Neural cell (in vitro differentiated cells): ENCODE measurements around the gene ZIC4.

Source experiments
- EP300 ChIP-seq: fragments of 450-650 bp; conservative IDR thresholded peaks from 2 replicates; pipeline ENCODE4 v1.6.1; 2014; ENCODE audit warnings: antibody characterized with exemption, mild to moderate bottlenecking, moderate library complexity; ENCODE audit not compliant: poor library complexity, severe bottlenecking
- EZH2 ChIP-seq: fragments of 200-600, 300-800 bp; shearing (Covaris generic), sonication (generic); IDR thresholded peaks from 2 replicates; pipeline ENCODE4 v1.6.1; 2014; ENCODE audit warnings: antibody characterized with exemption, low read length, borderline replicate concordance, mild to moderate bottlenecking; ENCODE audit not compliant: insufficient read depth, poor library complexity, severe bottlenecking
- POLR2AphosphoS5 ChIP-seq: IDR thresholded peaks from 2 replicates; pipeline ENCODE4 v1.6.1; 2012
- RAD21 ChIP-seq: fragments of 450-650 bp; conservative IDR thresholded peaks from 2 replicates; pipeline ENCODE4 v1.6.1; 2014; ENCODE audit warnings: antibody characterized with exemption, mild to moderate bottlenecking, moderate library complexity
- SMC3 ChIP-seq: fragments of 450-650 bp; conservative IDR thresholded peaks from 2 replicates; pipeline ENCODE4 v1.6.1; 2014; ENCODE audit warnings: antibody characterized with exemption, mild to moderate bottlenecking, moderate library complexity; ENCODE audit not compliant: poor library complexity
- TAF1 ChIP-seq: IDR thresholded peaks from 2 replicates; pipeline ENCODE4 v1.6.1; 2012; ENCODE audit warnings: low read depth
- TF ChIP-seq, protein P1 (sequence below): fragments of 450-650 bp; IDR thresholded peaks from 2 replicates; pipeline ENCODE4 v1.5.1; 2014; ENCODE audit warnings: antibody characterized with exemption, mild to moderate bottlenecking, moderate library complexity; ENCODE audit not compliant: poor library complexity, severe bottlenecking
- TF ChIP-seq, protein P2 (sequence below): IDR thresholded peaks from 2 replicates; pipeline ENCODE4 v1.6.1; 2012; ENCODE audit warnings: borderline replicate concordance

DNA sequence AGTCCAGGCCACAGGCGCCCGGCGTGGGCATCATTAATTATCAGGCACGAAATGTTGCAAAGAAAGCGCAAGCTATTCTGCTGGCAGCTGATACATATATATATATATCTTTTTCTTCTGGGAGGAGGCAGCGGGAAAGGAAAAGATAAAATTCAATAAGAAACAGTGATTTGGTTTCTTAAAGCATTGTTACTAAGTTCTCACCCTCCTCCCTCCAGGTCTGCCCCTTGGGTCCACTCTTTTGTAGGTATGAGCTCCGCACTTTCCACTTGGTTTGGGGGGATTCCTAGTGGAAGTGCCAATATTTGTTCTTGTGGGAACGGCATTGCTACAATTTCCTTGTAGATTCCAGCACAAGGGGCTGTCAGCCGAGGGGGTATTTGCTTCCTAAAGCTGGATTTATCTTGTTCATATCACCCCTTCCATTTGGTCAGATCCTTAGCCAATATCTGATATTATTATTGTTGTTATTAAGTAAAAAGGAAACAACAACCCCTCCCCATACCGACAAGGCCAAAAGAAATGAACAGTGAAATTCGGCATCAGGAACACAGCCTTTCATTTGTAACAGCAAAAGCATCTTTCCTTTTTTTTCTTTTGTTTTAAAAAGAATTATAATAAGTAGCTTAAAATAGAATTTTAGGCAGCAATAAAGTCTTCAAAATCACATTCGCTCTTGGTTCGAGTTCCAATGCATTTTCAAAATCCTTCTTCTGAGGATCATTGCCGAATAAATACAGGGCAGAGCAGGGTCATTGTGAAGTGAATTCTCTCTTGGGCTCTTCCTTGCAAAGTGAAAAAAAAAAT is 18.4 kb upstream of the ZIC4 start:
- TF ChIP-seq, protein P1, sequence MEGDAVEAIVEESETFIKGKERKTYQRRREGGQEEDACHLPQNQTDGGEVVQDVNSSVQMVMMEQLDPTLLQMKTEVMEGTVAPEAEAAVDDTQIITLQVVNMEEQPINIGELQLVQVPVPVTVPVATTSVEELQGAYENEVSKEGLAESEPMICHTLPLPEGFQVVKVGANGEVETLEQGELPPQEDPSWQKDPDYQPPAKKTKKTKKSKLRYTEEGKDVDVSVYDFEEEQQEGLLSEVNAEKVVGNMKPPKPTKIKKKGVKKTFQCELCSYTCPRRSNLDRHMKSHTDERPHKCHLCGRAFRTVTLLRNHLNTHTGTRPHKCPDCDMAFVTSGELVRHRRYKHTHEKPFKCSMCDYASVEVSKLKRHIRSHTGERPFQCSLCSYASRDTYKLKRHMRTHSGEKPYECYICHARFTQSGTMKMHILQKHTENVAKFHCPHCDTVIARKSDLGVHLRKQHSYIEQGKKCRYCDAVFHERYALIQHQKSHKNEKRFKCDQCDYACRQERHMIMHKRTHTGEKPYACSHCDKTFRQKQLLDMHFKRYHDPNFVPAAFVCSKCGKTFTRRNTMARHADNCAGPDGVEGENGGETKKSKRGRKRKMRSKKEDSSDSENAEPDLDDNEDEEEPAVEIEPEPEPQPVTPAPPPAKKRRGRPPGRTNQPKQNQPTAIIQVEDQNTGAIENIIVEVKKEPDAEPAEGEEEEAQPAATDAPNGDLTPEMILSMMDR: no peak
- TF ChIP-seq EP300: no peak
- TF ChIP-seq RAD21: no peak
- no peak for TF ChIP-seq TAF1
- no peak for TF ChIP-seq SMC3
- TF ChIP-seq POLR2AphosphoS5: no peak
- TF ChIP-seq, protein P2, sequence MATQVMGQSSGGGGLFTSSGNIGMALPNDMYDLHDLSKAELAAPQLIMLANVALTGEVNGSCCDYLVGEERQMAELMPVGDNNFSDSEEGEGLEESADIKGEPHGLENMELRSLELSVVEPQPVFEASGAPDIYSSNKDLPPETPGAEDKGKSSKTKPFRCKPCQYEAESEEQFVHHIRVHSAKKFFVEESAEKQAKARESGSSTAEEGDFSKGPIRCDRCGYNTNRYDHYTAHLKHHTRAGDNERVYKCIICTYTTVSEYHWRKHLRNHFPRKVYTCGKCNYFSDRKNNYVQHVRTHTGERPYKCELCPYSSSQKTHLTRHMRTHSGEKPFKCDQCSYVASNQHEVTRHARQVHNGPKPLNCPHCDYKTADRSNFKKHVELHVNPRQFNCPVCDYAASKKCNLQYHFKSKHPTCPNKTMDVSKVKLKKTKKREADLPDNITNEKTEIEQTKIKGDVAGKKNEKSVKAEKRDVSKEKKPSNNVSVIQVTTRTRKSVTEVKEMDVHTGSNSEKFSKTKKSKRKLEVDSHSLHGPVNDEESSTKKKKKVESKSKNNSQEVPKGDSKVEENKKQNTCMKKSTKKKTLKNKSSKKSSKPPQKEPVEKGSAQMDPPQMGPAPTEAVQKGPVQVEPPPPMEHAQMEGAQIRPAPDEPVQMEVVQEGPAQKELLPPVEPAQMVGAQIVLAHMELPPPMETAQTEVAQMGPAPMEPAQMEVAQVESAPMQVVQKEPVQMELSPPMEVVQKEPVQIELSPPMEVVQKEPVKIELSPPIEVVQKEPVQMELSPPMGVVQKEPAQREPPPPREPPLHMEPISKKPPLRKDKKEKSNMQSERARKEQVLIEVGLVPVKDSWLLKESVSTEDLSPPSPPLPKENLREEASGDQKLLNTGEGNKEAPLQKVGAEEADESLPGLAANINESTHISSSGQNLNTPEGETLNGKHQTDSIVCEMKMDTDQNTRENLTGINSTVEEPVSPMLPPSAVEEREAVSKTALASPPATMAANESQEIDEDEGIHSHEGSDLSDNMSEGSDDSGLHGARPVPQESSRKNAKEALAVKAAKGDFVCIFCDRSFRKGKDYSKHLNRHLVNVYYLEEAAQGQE: no peak
- TF ChIP-seq EZH2: no peak
